Adrenal gland (tissue), 12 donors: ENCODE results near the gene FHAD1. TPM values are rescaled to one million over a fixed set of nuclear protein-coding genes. Genes with fewer than 3 reads are reported as not detected.
A peak's percentile ranks its signal among the peaks of the same experiment; 100 is the strongest.

Experiments
- DNase-seq, 7 donors: peaks; one replicate each; pipeline ENCODE4 v3.0.0-alpha.2; 2019 to 2020
- H3K27ac ChIP-seq, 5 donors: fragments of 200-600 bp; sonication (generic) in 4 of 5; 1 replicate in 3 of 5; 2 replicates in 2 of 5; pipeline versions ENCODE4 v1.5.1 to v1.8.0; 2016 to 2020; ENCODE audit warnings: mild to moderate bottlenecking in 1 of 5
- H3K27me3 ChIP-seq: fragments of 200-600 bp; 2 replicates; pipeline ENCODE4 v1.8.0; 2021
- H3K36me3 ChIP-seq, 2 donors: fragments of 200-600 bp; replicated peaks in 1 of 2; 1 replicate in 1 of 2; 2 replicates in 1 of 2; pipeline versions ENCODE4 v1.5.1 to v1.8.0; 2018 to 2022
- H3K4me1 ChIP-seq, 2 donors: fragments of 200-600 bp; replicated peaks in 1 of 2; 1 replicate in 1 of 2; 2 replicates in 1 of 2; pipeline versions ENCODE4 v1.5.1 to v1.8.0; 2018 to 2021
- H3K4me3 ChIP-seq, 4 donors: fragments of 200-600 bp; sonication (generic) in 3 of 4; one replicate each; pipeline ENCODE4 v1.5.1; 2016 to 2018
- H3K9me3 ChIP-seq, 3 donors: fragments of 200-600 bp; sonication (generic) in 1 of 3; replicated peaks in 1 of 3; 1 replicate in 2 of 3; 2 replicates in 1 of 3; pipeline versions ENCODE4 v1.5.1 to v1.8.0; 2016 to 2021
- POLR2A ChIP-seq, 2 donors: fragments of 450-650 bp; IDR thresholded peaks; one replicate each; pipeline ENCODE4 v1.6.1; 2017; ENCODE audit warnings: antibody characterized with exemption in 2 of 2, mild to moderate bottlenecking in 2 of 2, moderate library complexity in 1 of 2
- WGBS, 4 donors: extraction: QIAGEN DNeasy Blood & Tissue Kit in 2 of 4; methylation state at CpG; one replicate each; pipeline versions ENCODE4 v1.1.5 to v1.1.7; 2013 to 2017; 5-methylcytosine and 5-hydroxymethylcytosine counted together
- intact Hi-C, 2 donors: fragments of 100-400 bp; cut with DNase I; formaldehyde crosslinking; loops; one replicate each; pipeline versions ENCODE4 v1.14.1 to v1.15.0; 2022 to 2023
- polyA plus RNA-seq, 3 donors: library from polyadenylated mRNA; stranded (reverse); fragments of 200-250 nt in 2 of 3; fragments of 350-450 nt in 1 of 3; fragmentation: Illumina TruSeq in 1 of 3; extraction: RNeasy Lipid Tissue Mini Kit (QIAGEN cat#74804) in 1 of 3; gene quantifications; one replicate each; pipeline ENCODE4 v1.2.3, GENCODE V29; 2013 to 2014
- total RNA-seq, 9 donors: library from RNA; depleted of rRNA in 4 of 9; stranded (reverse); fragments of >200 nt in 4 of 9; fragments of 120-200 nt in 1 of 9; fragmentation: NEBNext Ultra II Directional in 1 of 9; extraction: Animal tissue kit (Norgen Biotek cat#: 25700) in 1 of 9; gene quantifications; one replicate each; pipeline versions ENCODE4 v1.1.0 to v1.2.4, GENCODE V29; 2013 to 2023
- TF ChIP-seq, protein P1 (sequence below), 6 experiments: fragments of 450-650 bp in 4 of 6; fragments of 200-600 bp in 2 of 6; sonication (generic) in 1 of 6; IDR thresholded peaks; 1 replicate in 5 of 6; 2 replicates in 1 of 6; pipeline versions ENCODE4 v1.5.1 to v1.8.0; 2016 to 2021; ENCODE audit warnings: antibody characterized with exemption in 6 of 6, mild to moderate bottlenecking in 2 of 6, moderate library complexity in 1 of 6
- donor health status: healthy with polysubstance abuse.
- donor health status: Bipolar disorder and iron deficiency.
- donor health status: DM: yes; HTN: yes; CAD: no.
- donor health status: DM: no; HTN: no; CAD: no.
- donor health status: DM: no; HTN: no; CAD: no.
- donor health status: DM: yes; HTN: yes; CAD: no.

FHAD1 gene
- total and polyA plus RNA-seq, 12 donors, result 0.09 to 1.6 (median 0.57) TPM; not detected in 1

- 51 to 66% (median 62%) methylated on average over 4 of the region's 4 CpGs for WGBS, 4 donors
- Histone ChIP-seq H3K27me3 (no peaks in the 10 kb centered on the region), H3K4me1 (peaks cover 21 to 34% of the 10 kb centered on the region in 2 donors), H3K27ac (peak overlapping the region in 3 of 5 donors; percentile 29 to 60 (median 54)), H3K36me3 (no peaks in the 10 kb centered on the region), H3K9me3 (no peaks in the 10 kb centered on the region), H3K4me3 (no peak overlapping the region)
- intact Hi-C loops, result no loop called here
- peak in 1 of 2 donors; percentile 26 for TF ChIP-seq POLR2A (IDR thresholded peaks at IDR 0.05)
- TF ChIP-seq, protein P1, sequence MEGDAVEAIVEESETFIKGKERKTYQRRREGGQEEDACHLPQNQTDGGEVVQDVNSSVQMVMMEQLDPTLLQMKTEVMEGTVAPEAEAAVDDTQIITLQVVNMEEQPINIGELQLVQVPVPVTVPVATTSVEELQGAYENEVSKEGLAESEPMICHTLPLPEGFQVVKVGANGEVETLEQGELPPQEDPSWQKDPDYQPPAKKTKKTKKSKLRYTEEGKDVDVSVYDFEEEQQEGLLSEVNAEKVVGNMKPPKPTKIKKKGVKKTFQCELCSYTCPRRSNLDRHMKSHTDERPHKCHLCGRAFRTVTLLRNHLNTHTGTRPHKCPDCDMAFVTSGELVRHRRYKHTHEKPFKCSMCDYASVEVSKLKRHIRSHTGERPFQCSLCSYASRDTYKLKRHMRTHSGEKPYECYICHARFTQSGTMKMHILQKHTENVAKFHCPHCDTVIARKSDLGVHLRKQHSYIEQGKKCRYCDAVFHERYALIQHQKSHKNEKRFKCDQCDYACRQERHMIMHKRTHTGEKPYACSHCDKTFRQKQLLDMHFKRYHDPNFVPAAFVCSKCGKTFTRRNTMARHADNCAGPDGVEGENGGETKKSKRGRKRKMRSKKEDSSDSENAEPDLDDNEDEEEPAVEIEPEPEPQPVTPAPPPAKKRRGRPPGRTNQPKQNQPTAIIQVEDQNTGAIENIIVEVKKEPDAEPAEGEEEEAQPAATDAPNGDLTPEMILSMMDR (IDR thresholded peaks at IDR 0.05), result no peak
- DNase-seq, result peak in 1 of 7 donors; percentile 48
Observed at GRCh38 chr1:15332525-15332924, 85.5 kb downstream of the FHAD1 start.

- no peaks in the 10 kb centered on the region for H3K9me3 ChIP-seq
- 85 to 91% (median 89%) methylated on average over 11 of the region's 11 CpGs for WGBS, 4 donors
- no peak for TF ChIP-seq POLR2A (IDR thresholded peaks at IDR 0.05)
- TF ChIP-seq, protein P1 (IDR thresholded peaks at IDR 0.05), result no peak
- H3K27me3 ChIP-seq, result no peaks in the 10 kb centered on the region
- peak overlapping the region in 3 of 5 donors; percentile 29 to 60 (median 54) for H3K27ac ChIP-seq
- H3K4me1 ChIP-seq, result peaks cover 27 to 37% of the 10 kb centered on the region in 2 donors
- intact Hi-C loops, result no loop called here
- no peaks in the 10 kb centered on the region for H3K36me3 ChIP-seq
- DNase-seq, result no peak
- no peak overlapping the region for H3K4me3 ChIP-seq
Observed at GRCh38 chr1:15332952-15333715, 86.1 kb downstream of the FHAD1 start.

GRCh38 chr1:15334995-15335394, 88.0 kb downstream of the FHAD1 start:
- Histone ChIP-seq H3K4me1 (peaks cover 20 to 28% of the 10 kb centered on the region in 2 donors), H3K27me3 (no peaks in the 10 kb centered on the region), H3K36me3 (no peaks in the 10 kb centered on the region), H3K27ac (no peak overlapping the region), H3K9me3 (no peaks in the 10 kb centered on the region), H3K4me3 (no peak overlapping the region)
- DNase-seq, result peak in 1 of 7 donors; percentile 9
- no peak for TF ChIP-seq POLR2A (IDR thresholded peaks at IDR 0.05)
- TF ChIP-seq, protein P1 (IDR thresholded peaks at IDR 0.05), result no peak
- intact Hi-C loops, result no loop called here
- 62 to 77% (median 67%) methylated on average over 10 of the region's 10 CpGs for WGBS, 4 donors

GRCh38 chr1:15336866-15337265, 89.8 kb downstream of the FHAD1 start:
- H3K4me1 ChIP-seq, result peaks cover 20 to 31% of the 10 kb centered on the region in 2 donors
- no peaks in the 10 kb centered on the region for H3K9me3 ChIP-seq
- no peak overlapping the region for H3K4me3 ChIP-seq
- intact Hi-C loops, result no loop called here
- H3K27me3 ChIP-seq, result no peaks in the 10 kb centered on the region
- H3K36me3 ChIP-seq, result no peaks in the 10 kb centered on the region
- 54 to 78% (median 71%) methylated on average over 7 of the region's 7 CpGs for WGBS, 4 donors
- no peak for TF ChIP-seq POLR2A (IDR thresholded peaks at IDR 0.05)
- TF ChIP-seq, protein P1 (IDR thresholded peaks at IDR 0.05), result no peak
- no peak for DNase-seq
- peak overlapping the region in 3 of 5 donors; percentile 61 to 79 (median 76) for H3K27ac ChIP-seq
